ENCODE measurements around the gene CCL18.

- TF ChIP-seq SUZ12 (IDR thresholded peaks at IDR 0.05) (no peak), FOXM1 (IDR thresholded peaks at IDR 0.05; ENCODE audit: borderline replicate concordance) (no peak), ARNT (IDR thresholded peaks at IDR 0.05) (no peak), LEF1 (IDR thresholded peaks at IDR 0.05; ENCODE audit: borderline replicate concordance) (no peak), FOXA1 (IDR thresholded peaks at IDR 0.05) (no peak), SP1 (IDR thresholded peaks at IDR 0.05) (no peak), ZNF384 (IDR thresholded peaks at IDR 0.05) (no peak), PKNOX1 (IDR thresholded peaks at IDR 0.05) (no peak), BHLHE40 (IDR thresholded peaks at IDR 0.05; ENCODE audit: borderline replicate concordance) (no peak), CTBP1 (IDR thresholded peaks at IDR 0.05; ENCODE audit: borderline replicate concordance) (no peak)
Observed at GRCh38 chr17:36036235-36036634, 27.8 kb upstream of the CCL18 start.

All from HEK293T (cell line).